A549 (cell line): ENCODE results near the gene CHP2.

ENCODE experiments used
- BHLHE40 ChIP-seq: IDR thresholded peaks from 2 replicates; pipeline ENCODE4 v1.6.1; 2012; ENCODE audit warnings: low read depth, low read length, inconsistent platforms
- POLR2A ChIP-seq: IDR thresholded peaks from 2 replicates; pipeline ENCODE4 v1.6.1; 2012; ENCODE audit warnings: mild to moderate bottlenecking, low read length
- POLR2AphosphoS2 ChIP-seq: conservative IDR thresholded peaks from 2 replicates; pipeline ENCODE4 v1.6.1; 2012; ENCODE audit warnings: low read length, improper control_type of control experiment, inconsistent platforms
- TF ChIP-seq, protein P1 (sequence below): fragments of >200 bp; sonication (Bioruptor Twin); formaldehyde crosslinking; IDR thresholded peaks from 3 replicates; pipeline ENCODE4 v1.5.1; 2016
- TF ChIP-seq, protein P2 (sequence below): IDR thresholded peaks from 2 replicates; pipeline ENCODE4 v1.6.1; 2012
- TF ChIP-seq, protein P3 (sequence below): fragments of 150-350 bp; IDR thresholded peaks from 2 replicates; pipeline ENCODE4 v1.6.1; 2014; ENCODE audit warnings: low read depth, mild to moderate bottlenecking, low read length
- TF ChIP-seq, protein P4 (sequence below): fragments of 200-600 bp; sonication (generic); IDR thresholded peaks from 2 replicates; pipeline ENCODE4 v1.6.1; 2016; ENCODE audit warnings: antibody characterized with exemption, mild to moderate bottlenecking, moderate library complexity

DNA sequence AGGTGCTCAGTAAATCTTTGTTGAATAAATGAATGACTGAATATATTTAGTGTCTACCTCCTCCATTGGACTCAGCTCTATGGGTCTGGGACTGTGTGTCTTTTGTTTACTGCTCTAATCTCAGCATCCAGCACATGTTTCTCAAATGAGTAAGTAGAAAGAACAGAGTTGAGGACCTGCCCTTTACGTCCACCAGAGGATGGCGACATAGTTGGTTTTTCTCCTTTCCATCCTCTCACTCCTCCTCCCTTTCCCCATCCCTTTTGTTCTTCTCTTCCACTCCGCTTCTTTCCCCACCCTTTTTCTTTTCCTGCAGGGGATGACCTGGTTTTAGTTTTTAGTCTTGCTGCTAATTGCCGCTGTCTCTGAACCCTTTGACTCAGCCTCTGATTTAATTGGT is 12.1 kb upstream of the CHP2 start:
- TF ChIP-seq, protein P1, sequence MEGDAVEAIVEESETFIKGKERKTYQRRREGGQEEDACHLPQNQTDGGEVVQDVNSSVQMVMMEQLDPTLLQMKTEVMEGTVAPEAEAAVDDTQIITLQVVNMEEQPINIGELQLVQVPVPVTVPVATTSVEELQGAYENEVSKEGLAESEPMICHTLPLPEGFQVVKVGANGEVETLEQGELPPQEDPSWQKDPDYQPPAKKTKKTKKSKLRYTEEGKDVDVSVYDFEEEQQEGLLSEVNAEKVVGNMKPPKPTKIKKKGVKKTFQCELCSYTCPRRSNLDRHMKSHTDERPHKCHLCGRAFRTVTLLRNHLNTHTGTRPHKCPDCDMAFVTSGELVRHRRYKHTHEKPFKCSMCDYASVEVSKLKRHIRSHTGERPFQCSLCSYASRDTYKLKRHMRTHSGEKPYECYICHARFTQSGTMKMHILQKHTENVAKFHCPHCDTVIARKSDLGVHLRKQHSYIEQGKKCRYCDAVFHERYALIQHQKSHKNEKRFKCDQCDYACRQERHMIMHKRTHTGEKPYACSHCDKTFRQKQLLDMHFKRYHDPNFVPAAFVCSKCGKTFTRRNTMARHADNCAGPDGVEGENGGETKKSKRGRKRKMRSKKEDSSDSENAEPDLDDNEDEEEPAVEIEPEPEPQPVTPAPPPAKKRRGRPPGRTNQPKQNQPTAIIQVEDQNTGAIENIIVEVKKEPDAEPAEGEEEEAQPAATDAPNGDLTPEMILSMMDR = no peak
- TF ChIP-seq, protein P2, sequence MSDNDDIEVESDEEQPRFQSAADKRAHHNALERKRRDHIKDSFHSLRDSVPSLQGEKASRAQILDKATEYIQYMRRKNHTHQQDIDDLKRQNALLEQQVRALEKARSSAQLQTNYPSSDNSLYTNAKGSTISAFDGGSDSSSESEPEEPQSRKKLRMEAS = no peak
- TF ChIP-seq BHLHE40 = no peak
- TF ChIP-seq, protein P3, sequence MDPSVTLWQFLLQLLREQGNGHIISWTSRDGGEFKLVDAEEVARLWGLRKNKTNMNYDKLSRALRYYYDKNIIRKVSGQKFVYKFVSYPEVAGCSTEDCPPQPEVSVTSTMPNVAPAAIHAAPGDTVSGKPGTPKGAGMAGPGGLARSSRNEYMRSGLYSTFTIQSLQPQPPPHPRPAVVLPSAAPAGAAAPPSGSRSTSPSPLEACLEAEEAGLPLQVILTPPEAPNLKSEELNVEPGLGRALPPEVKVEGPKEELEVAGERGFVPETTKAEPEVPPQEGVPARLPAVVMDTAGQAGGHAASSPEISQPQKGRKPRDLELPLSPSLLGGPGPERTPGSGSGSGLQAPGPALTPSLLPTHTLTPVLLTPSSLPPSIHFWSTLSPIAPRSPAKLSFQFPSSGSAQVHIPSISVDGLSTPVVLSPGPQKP = no peak
- TF ChIP-seq POLR2A = no peak
- TF ChIP-seq, protein P4, sequence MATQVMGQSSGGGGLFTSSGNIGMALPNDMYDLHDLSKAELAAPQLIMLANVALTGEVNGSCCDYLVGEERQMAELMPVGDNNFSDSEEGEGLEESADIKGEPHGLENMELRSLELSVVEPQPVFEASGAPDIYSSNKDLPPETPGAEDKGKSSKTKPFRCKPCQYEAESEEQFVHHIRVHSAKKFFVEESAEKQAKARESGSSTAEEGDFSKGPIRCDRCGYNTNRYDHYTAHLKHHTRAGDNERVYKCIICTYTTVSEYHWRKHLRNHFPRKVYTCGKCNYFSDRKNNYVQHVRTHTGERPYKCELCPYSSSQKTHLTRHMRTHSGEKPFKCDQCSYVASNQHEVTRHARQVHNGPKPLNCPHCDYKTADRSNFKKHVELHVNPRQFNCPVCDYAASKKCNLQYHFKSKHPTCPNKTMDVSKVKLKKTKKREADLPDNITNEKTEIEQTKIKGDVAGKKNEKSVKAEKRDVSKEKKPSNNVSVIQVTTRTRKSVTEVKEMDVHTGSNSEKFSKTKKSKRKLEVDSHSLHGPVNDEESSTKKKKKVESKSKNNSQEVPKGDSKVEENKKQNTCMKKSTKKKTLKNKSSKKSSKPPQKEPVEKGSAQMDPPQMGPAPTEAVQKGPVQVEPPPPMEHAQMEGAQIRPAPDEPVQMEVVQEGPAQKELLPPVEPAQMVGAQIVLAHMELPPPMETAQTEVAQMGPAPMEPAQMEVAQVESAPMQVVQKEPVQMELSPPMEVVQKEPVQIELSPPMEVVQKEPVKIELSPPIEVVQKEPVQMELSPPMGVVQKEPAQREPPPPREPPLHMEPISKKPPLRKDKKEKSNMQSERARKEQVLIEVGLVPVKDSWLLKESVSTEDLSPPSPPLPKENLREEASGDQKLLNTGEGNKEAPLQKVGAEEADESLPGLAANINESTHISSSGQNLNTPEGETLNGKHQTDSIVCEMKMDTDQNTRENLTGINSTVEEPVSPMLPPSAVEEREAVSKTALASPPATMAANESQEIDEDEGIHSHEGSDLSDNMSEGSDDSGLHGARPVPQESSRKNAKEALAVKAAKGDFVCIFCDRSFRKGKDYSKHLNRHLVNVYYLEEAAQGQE = no peak
- no peak for TF ChIP-seq POLR2AphosphoS2
